Measurements from ENCODE around the gene FRK. TPM values are rescaled to one million over a fixed set of nuclear protein-coding genes. Genes with fewer than 3 reads are reported as not detected.
"Not testable (repeated sequence)": the region's sequence is repeated elsewhere in the genome, so short reads cannot be mapped to it uniquely, and the experiment has no call there.

Gene FRK
- total and polyA plus RNA-seq, 2 donors from 2014 or later, result 5.9 to 25.0 TPM

- Histone ChIP-seq H3K27ac (ENCODE audit: low read depth in 2 of 2, low read length in 2 of 2) (no peak overlapping the region), H3K9me3 (ENCODE audit: control insufficient read depth in 2 of 3, insufficient read depth in 1 of 3, low read length in 3 of 3) (no peaks in the 10 kb centered on the region), H3K4me1 (ENCODE audit: control insufficient read depth in 2 of 3, insufficient read depth in 2 of 3, low read depth in 1 of 3, low read length in 3 of 3) (peaks cover 0 to 2% (median 0%) of the 10 kb centered on the region in 3 donors), H3K9ac (ENCODE audit: low read length in 3 of 3) (no peak overlapping the region), H3K36me3 (ENCODE audit: control insufficient read depth in 2 of 3, insufficient read depth in 3 of 3, low read length in 3 of 3) (peaks cover 0 to 7% (median 0%) of the 10 kb centered on the region in 3 donors), H3K27me3 (ENCODE audit: control insufficient read depth, insufficient read depth, low read length) (no peaks in the 10 kb centered on the region), H3K4me3 (ENCODE audit: low read length in 3 of 3) (no peak overlapping the region)
- FAIRE-seq, result no peak
- intact Hi-C loops (cut with DNase I), result no loop called here
- no peak for TF ChIP-seq CTCF (IDR thresholded peaks at IDR 0.05; ENCODE audit: borderline replicate concordance, extremely low read depth, insufficient read depth)
- DNase-seq, result no peak
Observed at GRCh38 chr6:115969930-115970273, 90.8 kb downstream of the FRK start.

GRCh38 chr6:115969207-115969929, 91.3 kb downstream of the FRK start:
- peaks cover 0 to 7% (median 0%) of the 10 kb centered on the region in 3 donors for H3K36me3 ChIP-seq (ENCODE audit: control insufficient read depth in 2 of 3, insufficient read depth in 3 of 3, low read length in 3 of 3)
- DNase-seq (peak in 1 of 5 donors; percentile 2), FAIRE-seq (no peak)
- H3K27ac ChIP-seq (ENCODE audit: low read depth in 2 of 2, low read length in 2 of 2), result no peak overlapping the region
- no peak for TF ChIP-seq CTCF (IDR thresholded peaks at IDR 0.05; ENCODE audit: borderline replicate concordance, extremely low read depth, insufficient read depth)
- intact Hi-C loops (cut with DNase I), result no loop called here
- H3K4me1 ChIP-seq (ENCODE audit: control insufficient read depth in 2 of 3, insufficient read depth in 2 of 3, low read depth in 1 of 3, low read length in 3 of 3), result peaks cover 0 to 2% (median 0%) of the 10 kb centered on the region in 3 donors
- no peaks in the 10 kb centered on the region for H3K9me3 ChIP-seq (ENCODE audit: control insufficient read depth in 2 of 3, insufficient read depth in 1 of 3, low read length in 3 of 3)
- no peak overlapping the region for H3K9ac ChIP-seq (ENCODE audit: low read length in 3 of 3)
- no peaks in the 10 kb centered on the region for H3K27me3 ChIP-seq (ENCODE audit: control insufficient read depth, insufficient read depth, low read length)
- H3K4me3 ChIP-seq (ENCODE audit: low read length in 3 of 3), result no peak overlapping the region

- H3K36me3 ChIP-seq (ENCODE audit: control insufficient read depth in 2 of 3, insufficient read depth in 3 of 3, low read length in 3 of 3); H3K4me3 ChIP-seq (ENCODE audit: low read length in 3 of 3); H3K27me3 ChIP-seq (ENCODE audit: control insufficient read depth, insufficient read depth, low read length); H3K27ac ChIP-seq (ENCODE audit: low read depth in 2 of 2, low read length in 2 of 2); H3K9ac ChIP-seq (ENCODE audit: low read length in 3 of 3); H3K9me3 ChIP-seq (ENCODE audit: control insufficient read depth in 2 of 3, insufficient read depth in 1 of 3, low read length in 3 of 3); intact Hi-C loops (cut with DNase I); H3K4me1 ChIP-seq (ENCODE audit: control insufficient read depth in 2 of 3, insufficient read depth in 2 of 3, low read depth in 1 of 3, low read length in 3 of 3); DNase-seq; FAIRE-seq: not testable (repeated sequence)
Observed at GRCh38 chr6:115960286-115960685, 100.4 kb downstream of the FRK start.

- intact Hi-C loops (cut with DNase I), result no loop called here
- no peak overlapping the region for H3K4me3 ChIP-seq (ENCODE audit: low read length in 3 of 3)
- no peak for TF ChIP-seq CTCF (IDR thresholded peaks at IDR 0.05; ENCODE audit: borderline replicate concordance, extremely low read depth, insufficient read depth)
- no peak overlapping the region for H3K9ac ChIP-seq (ENCODE audit: low read length in 3 of 3)
- H3K9me3 ChIP-seq (ENCODE audit: control insufficient read depth in 2 of 3, insufficient read depth in 1 of 3, low read length in 3 of 3), result no peaks in the 10 kb centered on the region
- FAIRE-seq, result no peak
- DNase-seq, result no peak
- peaks cover 0 to 14% (median 0%) of the 10 kb centered on the region in 3 donors for H3K36me3 ChIP-seq (ENCODE audit: control insufficient read depth in 2 of 3, insufficient read depth in 3 of 3, low read length in 3 of 3)
- no peak overlapping the region for H3K27ac ChIP-seq (ENCODE audit: low read depth in 2 of 2, low read length in 2 of 2)
- no peaks in the 10 kb centered on the region for H3K27me3 ChIP-seq (ENCODE audit: control insufficient read depth, insufficient read depth, low read length)
- H3K4me1 ChIP-seq (ENCODE audit: control insufficient read depth in 2 of 3, insufficient read depth in 2 of 3, low read depth in 1 of 3, low read length in 3 of 3), result no peaks in the 10 kb centered on the region
Observed at GRCh38 chr6:115958958-115959357, 101.7 kb downstream of the FRK start.

Data from kidney (tissue), 14 donors.